DMS53 (cell line): ENCODE results near the gene KANK3.
"Not testable (repeated sequence)": the region's sequence is repeated elsewhere in the genome, so short reads cannot be mapped to it uniquely, and the experiment has no call there.

Experiments
- DNase-seq: peaks from one replicate; lab custom pipeline; 2025; lab: John Stamatoyannopoulos, UW

KANK3 gene

DNA sequence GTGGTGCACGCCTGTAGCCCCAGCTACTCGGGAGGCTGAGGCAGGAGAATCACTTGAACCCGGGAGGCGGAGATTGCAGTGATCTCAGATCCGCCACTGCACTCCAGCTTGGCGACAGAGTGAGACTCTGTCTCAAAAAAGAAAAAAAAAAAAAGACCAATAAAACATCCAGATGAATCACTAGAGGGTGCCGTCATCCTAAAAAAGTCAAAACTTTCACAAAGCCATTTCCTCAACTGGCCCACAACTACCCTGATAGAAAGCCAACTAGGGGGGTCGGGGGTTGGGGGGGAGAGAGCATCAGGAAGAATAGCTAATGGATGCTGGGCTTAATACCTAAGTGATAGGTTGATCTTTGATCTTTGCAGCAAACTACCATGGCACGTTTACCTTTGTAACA, 24.2 kb downstream of the KANK3 start:
- DNase-seq = not testable (repeated sequence)

DNA sequence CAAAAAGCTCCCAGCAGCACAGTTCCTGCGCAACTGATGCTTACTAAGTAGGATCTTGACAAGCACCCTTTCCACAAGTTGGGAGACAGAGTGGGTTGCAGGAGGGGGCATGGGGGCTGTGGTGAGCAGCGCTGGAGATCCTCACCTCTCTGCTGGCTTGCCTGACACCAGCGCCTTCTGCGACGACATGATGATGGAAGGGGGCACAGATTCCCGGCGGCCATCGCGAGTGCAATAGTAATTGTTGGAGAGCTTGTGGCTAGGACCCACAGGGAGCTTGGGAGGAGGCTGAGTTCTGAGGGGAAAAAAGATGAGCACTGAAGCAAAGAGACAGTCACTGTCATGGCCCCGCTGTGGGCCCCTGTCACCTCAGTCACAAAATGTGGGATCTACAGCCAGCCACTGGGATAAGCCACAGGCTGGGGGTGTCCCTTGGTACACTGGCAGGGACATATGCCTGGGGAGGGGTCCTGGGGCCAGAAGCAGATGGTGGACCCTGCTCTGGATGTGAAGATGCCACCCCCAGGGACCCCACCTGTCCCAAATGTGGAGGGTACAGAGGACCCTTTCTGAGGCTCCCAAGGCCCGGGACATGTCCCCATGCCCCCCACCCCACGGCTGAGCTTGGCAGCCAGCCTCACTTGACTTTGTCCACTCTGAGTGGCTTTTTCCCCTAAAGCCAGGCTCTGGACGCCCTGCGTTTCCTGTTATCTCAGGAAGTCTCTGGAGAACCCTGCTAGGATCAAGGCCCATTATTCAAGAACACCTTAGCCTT, 26.5 kb downstream of the KANK3 start:
- DNase-seq = no peak

DNA sequence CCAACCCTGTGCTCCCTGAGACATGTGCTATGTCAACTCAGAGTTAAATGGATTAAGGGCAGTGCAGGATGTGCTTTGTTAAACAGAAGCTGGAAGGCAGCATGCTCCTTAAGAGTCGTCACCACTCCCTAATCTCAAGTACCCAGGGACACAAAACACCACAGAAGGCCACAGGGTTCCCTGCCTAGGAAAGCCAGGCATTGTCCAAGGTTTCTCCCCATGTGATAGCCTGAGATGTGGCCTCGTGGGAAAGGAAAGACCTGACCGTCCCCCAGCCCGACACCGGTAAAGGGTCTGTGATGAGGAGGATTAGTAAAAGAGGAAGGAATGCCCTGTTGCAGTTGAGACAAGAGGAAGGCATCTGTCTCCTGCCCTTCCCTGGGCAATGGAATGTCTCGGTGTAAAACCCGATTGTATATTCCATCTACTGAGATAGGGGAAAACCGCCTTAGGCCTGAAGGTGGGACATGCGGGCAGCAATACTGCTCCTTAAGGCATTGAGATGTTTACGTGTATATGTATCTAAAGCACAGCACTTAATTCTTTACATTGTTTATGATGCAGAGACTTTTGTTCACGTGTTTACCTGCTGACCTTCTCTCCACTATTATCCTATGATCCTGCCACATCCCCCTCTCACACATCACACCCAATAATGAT, 28.0 kb downstream of the KANK3 start:
- DNase-seq = not testable (repeated sequence)

DNA sequence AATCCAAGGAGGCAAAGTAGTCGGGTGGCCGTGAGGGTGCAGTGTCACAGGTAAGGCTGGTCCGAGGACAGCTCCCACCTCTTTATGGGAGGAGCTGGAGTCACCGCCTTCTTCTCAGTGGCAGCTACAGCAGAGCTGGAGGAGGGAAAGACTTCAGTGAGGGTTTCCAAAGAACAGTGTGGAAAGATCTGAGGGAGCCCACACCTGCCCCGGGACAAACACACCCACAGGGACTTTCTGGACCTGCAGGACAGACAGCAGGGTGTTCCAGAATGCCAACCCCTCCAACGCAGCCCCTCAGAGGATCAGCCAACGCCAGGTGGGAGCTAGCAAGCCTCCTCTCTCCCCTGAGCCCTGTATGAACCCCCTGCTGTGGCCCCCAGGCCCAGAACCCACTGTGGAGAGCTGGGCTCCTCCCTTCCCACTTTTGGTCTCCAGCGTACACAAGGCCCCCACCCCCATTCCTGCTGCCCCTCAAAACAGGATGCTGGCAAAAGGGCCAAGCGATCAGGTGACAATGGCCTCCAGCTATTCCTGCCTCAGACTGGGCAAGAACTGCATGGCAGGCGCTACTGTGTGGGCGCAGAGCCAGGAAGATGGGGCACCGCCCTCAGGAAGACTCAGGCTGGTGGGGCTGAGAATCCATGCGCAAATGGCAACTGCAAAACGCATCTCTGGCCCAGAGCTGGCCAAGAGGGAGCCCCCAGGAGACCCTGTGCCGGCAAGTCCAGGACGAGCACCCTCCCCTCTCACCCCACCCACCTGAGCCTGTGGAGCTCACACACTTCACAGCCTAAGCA, 31.4 kb downstream of the KANK3 start:
- no peak for DNase-seq

- DNase-seq = no peak
Measured at GRCh38 chr19:8310342-8311055, 32.6 kb downstream of the KANK3 start.

- DNase-seq = no peak
Measured at GRCh38 chr19:8308891-8309291, 34.2 kb downstream of the KANK3 start.

GRCh38 chr19:8307965-8308866, 34.8 kb downstream of the KANK3 start, which contains the start of gene CD320:
Gene CD320 (minus strand): TSS chr19:8308358. CDS start chr19:8308290, 68 bp downstream.
- peak; percentile 93 for DNase-seq

DNA sequence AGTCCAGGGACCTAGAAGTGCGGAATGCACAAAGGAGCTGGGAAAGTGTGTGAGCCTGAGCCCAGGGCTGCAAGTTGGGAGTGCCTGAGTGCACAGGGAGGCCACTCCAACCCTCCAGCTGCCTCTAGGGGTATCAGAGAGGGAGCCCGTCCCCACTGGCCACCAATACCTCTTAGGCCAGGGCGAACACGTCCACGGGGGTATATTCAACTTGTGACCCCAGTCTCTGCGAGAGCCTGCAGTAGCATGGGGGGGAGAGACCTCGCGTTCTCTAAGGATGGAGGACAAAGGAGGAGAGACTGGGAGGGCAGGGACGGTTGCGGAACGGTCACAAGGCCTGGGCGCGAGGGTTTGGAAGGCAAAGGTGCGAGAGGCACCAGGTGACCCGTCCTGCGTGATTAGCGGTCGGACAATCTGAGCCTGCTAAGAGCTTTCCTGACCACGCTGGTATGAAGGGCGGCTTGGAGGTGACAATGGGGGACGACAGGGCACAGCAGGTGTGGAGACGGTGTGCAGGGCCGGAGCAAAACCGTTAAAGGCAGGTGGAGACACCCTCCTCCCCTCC, 35.6 kb downstream of the KANK3 start:
- DNase-seq = peak; percentile 78

DNA sequence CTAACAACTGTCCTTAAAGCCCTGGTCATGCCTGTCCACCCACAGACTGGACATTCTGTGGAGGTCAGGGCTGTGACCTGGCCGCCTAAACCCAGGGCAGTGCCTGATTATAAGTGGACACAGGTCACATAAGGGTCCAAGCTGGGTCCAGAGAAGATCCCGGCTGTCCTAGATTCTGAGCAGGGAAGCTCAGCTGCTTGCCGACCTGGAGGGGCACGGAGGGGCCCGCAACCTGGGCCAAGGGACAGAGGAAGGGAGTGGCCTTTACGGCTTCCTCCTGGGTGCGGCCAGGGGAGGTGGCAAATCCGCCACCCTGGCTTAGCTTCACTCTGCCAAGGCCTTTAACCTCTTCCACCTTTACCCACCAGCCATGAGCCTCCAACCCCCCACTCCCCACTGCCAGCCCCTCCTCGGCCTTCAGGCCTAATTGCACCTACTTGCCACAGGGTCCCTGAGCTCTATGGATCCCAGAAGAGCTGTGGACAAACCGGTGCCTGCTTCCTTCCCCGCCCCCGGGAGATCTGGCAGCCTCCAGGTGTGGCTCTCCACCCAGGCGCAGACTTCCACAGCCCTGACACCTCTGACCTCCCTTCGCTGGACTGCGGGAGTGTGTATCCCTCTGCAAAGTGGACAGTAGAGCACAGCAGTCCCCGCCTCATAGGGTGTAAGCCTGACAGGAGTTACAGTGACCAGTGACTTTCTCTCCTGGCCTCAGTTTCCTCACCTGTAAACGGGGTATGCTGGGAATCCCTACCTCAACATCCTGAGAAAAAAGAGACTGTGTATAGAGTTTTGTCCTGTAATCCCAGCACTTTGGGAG, 36.6 kb downstream of the KANK3 start:
- no peak for DNase-seq

DNA sequence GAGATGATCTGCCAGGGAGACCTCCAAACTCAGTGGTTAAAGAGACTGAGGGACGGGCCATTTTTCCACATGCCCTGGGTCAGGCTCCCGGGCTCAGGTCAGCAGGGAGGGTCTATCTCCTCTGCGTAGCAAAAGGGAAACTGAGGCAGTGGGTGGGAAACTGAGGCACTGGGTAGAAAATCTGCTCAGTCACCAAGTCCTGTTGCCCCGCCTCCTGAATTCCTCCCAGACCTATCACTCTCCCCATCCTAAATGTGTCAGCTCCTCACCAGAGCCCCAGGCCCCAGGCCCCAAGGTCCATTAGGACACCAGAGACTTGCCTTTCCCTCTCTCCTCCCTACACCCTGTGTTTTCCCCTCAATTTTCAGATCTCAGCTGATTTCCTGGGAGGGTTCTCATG, 37.3 kb downstream of the KANK3 start:
- no peak for DNase-seq

- no peak for DNase-seq
Measured at GRCh38 chr19:8304841-8305621, 38.0 kb downstream of the KANK3 start.

DNA sequence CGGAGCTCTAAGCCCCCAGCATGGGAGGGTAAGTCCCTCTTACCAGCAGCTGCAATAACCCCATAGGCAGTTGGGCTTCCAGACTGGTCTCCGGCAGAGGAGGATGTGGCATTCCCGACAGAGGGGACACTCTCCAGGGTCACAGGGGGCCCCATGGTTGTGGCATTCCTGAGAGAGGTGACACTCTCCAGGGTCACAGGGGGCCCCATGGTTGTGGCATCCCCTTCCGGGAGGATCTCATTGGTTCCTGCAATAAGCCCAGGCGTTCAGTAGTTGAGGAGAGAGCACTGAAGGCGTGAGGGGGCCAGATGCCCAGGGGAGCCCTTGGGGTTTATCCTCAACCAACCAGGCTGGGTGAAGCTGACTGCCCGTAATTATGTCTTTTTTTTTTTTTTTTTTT, 40.3 kb downstream of the KANK3 start:
- DNase-seq = no peak

- DNase-seq = no peak
Measured at GRCh38 chr19:8302357-8302691, 40.7 kb downstream of the KANK3 start.

DNA sequence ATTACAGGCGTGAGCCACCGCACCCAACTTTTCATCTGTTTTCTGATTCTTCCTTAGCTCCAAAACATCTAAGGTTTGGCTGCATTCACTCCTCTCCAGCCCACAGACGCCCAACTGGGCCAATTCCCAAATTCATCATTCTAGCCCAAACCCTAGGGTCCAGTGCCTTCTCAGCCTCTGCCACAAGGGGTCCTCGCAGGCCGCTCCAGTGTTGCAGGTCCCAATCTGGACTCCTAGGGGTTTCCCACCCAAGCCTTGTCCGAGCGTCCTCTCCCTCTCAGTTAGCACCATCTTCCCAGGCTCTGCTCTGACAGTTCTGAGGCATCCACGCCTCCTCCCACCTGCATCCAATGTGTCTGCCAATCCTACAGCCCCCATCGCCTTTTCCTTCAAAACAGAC, 51.7 kb downstream of the KANK3 start:
- not testable (repeated sequence) for DNase-seq

DNA sequence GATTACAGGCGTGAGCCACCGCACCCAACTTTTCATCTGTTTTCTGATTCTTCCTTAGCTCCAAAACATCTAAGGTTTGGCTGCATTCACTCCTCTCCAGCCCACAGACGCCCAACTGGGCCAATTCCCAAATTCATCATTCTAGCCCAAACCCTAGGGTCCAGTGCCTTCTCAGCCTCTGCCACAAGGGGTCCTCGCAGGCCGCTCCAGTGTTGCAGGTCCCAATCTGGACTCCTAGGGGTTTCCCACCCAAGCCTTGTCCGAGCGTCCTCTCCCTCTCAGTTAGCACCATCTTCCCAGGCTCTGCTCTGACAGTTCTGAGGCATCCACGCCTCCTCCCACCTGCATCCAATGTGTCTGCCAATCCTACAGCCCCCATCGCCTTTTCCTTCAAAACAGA, 66.6 kb downstream of the KANK3 start:
- not testable (repeated sequence) for DNase-seq
